H9 (cell line): ENCODE data around the gene AIFM2. TPM values are rescaled to one million over a fixed set of nuclear protein-coding genes. Genes with fewer than 3 reads are reported as not detected.

Experiments used
- DNase-seq: peaks from one replicate; pipeline ENCODE4 v3.0.0-alpha.2; 2017
- H2AFZ ChIP-seq: one replicate; pipeline ENCODE4 v1.6.1; 2013; ENCODE audit warnings: mild to moderate bottlenecking, low read length, control low read depth, moderate library complexity
- H2AK5ac ChIP-seq: 2 replicates; pipeline ENCODE4 v1.6.1; 2013; ENCODE audit warnings: low read length, control low read depth, mixed read lengths; ENCODE audit not compliant: insufficient read length
- H2BK120ac ChIP-seq: one replicate; pipeline ENCODE4 v1.6.1; 2013; ENCODE audit warnings: low read depth, mild to moderate bottlenecking, low read length, control low read depth, inconsistent platforms; ENCODE audit not compliant: poor library complexity, severe bottlenecking
- H2BK12ac ChIP-seq: 2 replicates; pipeline ENCODE4 v1.6.1; 2013; ENCODE audit warnings: low read length, control low read depth, mixed read lengths, low read depth; ENCODE audit not compliant: insufficient read length
- H2BK15ac ChIP-seq: 2 replicates; pipeline ENCODE4 v1.6.1; 2013; ENCODE audit warnings: low read depth, low read length, control low read depth
- H2BK20ac ChIP-seq: one replicate; pipeline ENCODE4 v1.6.1; 2013; ENCODE audit warnings: low read depth, mild to moderate bottlenecking, low read length, control low read depth, inconsistent platforms; ENCODE audit not compliant: poor library complexity, severe bottlenecking
- H2BK5ac ChIP-seq: 2 replicates; pipeline ENCODE4 v1.6.1; 2013; ENCODE audit warnings: low read length, control low read depth, mixed read lengths; ENCODE audit not compliant: insufficient read length
- H3K14ac ChIP-seq: 2 replicates; pipeline ENCODE4 v1.6.1; 2013; ENCODE audit warnings: low read length, control low read depth; ENCODE audit not compliant: insufficient read depth
- H3K18ac ChIP-seq: 2 replicates; pipeline ENCODE4 v1.6.1; 2013; ENCODE audit warnings: low read depth, mild to moderate bottlenecking, mixed read lengths, low read length, control low read depth; ENCODE audit not compliant: insufficient read length
- H3K23ac ChIP-seq: 2 replicates; pipeline ENCODE4 v1.6.1; 2013; ENCODE audit warnings: low read length, control low read depth, mixed read lengths, low read depth; ENCODE audit not compliant: insufficient read length
- H3K23me2 ChIP-seq: 2 replicates; pipeline ENCODE4 v1.6.1; 2013; ENCODE audit warnings: low read depth, mild to moderate bottlenecking, mixed read lengths, low read length, control low read depth; ENCODE audit not compliant: insufficient read length, poor library complexity, severe bottlenecking
- H3K27ac ChIP-seq: 2 replicates; pipeline ENCODE4 v1.5.1; 2013; ENCODE audit warnings: low read length, control low read depth, mixed read lengths, low read depth; ENCODE audit not compliant: insufficient read length
- H3K27me3 ChIP-seq: 2 replicates; pipeline ENCODE4 v1.6.1; 2013; ENCODE audit warnings: low read length, control low read depth, inconsistent platforms; ENCODE audit not compliant: insufficient read depth
- H3K4ac ChIP-seq: 2 replicates; pipeline ENCODE4 v1.6.1; 2013; ENCODE audit warnings: low read depth, mild to moderate bottlenecking, control low read depth, inconsistent platforms, low read length, moderate library complexity
- H3K4me1 ChIP-seq: 2 replicates; pipeline ENCODE4 v1.6.1; 2013; ENCODE audit warnings: low read length, control low read depth, inconsistent platforms; ENCODE audit not compliant: insufficient read depth
- H3K4me2 ChIP-seq: 2 replicates; pipeline ENCODE4 v1.6.1; 2013; ENCODE audit warnings: low read length, control low read depth, mixed read lengths; ENCODE audit not compliant: insufficient read length, insufficient read depth
- H3K56ac ChIP-seq: 2 replicates; pipeline ENCODE4 v1.6.1; 2013; ENCODE audit warnings: low read depth, mild to moderate bottlenecking, mixed read lengths, low read length, control low read depth; ENCODE audit not compliant: insufficient read length
- H3K79me1 ChIP-seq: 2 replicates; pipeline ENCODE4 v1.6.1; 2013; ENCODE audit warnings: low read depth, mild to moderate bottlenecking, moderate library complexity, low read length, control low read depth, inconsistent platforms; ENCODE audit not compliant: insufficient read depth, poor library complexity, severe bottlenecking
- H3K79me2 ChIP-seq: 2 replicates; pipeline ENCODE4 v1.6.1; 2013; ENCODE audit warnings: low read length, control low read depth, inconsistent platforms; ENCODE audit not compliant: insufficient read depth
- H3K9ac ChIP-seq: 2 replicates; pipeline ENCODE4 v1.6.1; 2013; ENCODE audit warnings: low read length, control low read depth, mixed read lengths; ENCODE audit not compliant: insufficient read length; ENCODE audit errors: extremely low read depth
- H3K9me3 ChIP-seq: one replicate; pipeline ENCODE4 v1.6.1; 2013; ENCODE audit warnings: low read depth, low read length, inconsistent platforms; ENCODE audit not compliant: control insufficient read depth
- H3T11ph ChIP-seq: one replicate; pipeline ENCODE4 v1.6.1; 2013; ENCODE audit warnings: mild to moderate bottlenecking, low read length, control low read depth, inconsistent platforms
- H4K20me1 ChIP-seq: one replicate; pipeline ENCODE4 v1.6.1; 2013; ENCODE audit not compliant: control insufficient read depth, insufficient read length, insufficient read depth
- H4K5ac ChIP-seq: 2 replicates; pipeline ENCODE4 v1.6.1; 2013; ENCODE audit warnings: low read depth, mild to moderate bottlenecking, mixed read lengths, low read length, control low read depth; ENCODE audit not compliant: insufficient read length
- H4K8ac ChIP-seq: replicated peaks from 2 replicates; pipeline ENCODE4 v1.6.1; 2013; ENCODE audit warnings: low read length, control low read depth, mixed read lengths, low read depth; ENCODE audit not compliant: insufficient read length
- H4K91ac ChIP-seq: 2 replicates; pipeline ENCODE4 v1.6.1; 2013; ENCODE audit warnings: low read depth, mild to moderate bottlenecking, moderate library complexity, mixed read lengths, low read length, control low read depth; ENCODE audit not compliant: insufficient read length
- H3K27ac Mint-ChIP-seq, 3 experiments: 2 replicates in 2 of 3; 3 replicates in 1 of 3; pipeline ENCODE4 v1.8.0; 2020 to 2021; ENCODE audit warnings: mixed read lengths in 3 of 3, mild to moderate bottlenecking in 1 of 3, moderate library complexity in 1 of 3
- H3K27me3 Mint-ChIP-seq: 2 replicates; pipeline ENCODE4 v1.8.0; 2021; ENCODE audit warnings: low read depth, mild to moderate bottlenecking, moderate library complexity, mixed read lengths
- H3K36me3 Mint-ChIP-seq, 3 experiments: 2 replicates in 2 of 3; 3 replicates in 1 of 3; pipeline ENCODE4 v1.8.0; 2020 to 2021; ENCODE audit warnings: low read depth in 3 of 3, mixed read lengths in 3 of 3; ENCODE audit not compliant: insufficient read depth in 1 of 3
- H3K4me1 Mint-ChIP-seq, 2 experiments: 2 replicates each; pipeline ENCODE4 v1.8.0; 2020; ENCODE audit warnings: mixed read lengths in 2 of 2
- H3K4me3 Mint-ChIP-seq, 2 experiments: 2 replicates in 1 of 2; 3 replicates in 1 of 2; pipeline ENCODE4 v1.8.0; 2020 to 2021; ENCODE audit warnings: mild to moderate bottlenecking in 2 of 2, mixed read lengths in 2 of 2, moderate library complexity in 1 of 2
- H3K9me3 Mint-ChIP-seq, 2 experiments: 2 replicates in 1 of 2; 3 replicates in 1 of 2; pipeline ENCODE4 v1.8.0; 2020; ENCODE audit warnings: mild to moderate bottlenecking in 2 of 2, mixed read lengths in 2 of 2, moderate library complexity in 1 of 2
- WGBS: extraction: QIAGEN DNeasy Blood & Tissue Kit; methylation state at CpG from one replicate; pipeline ENCODE4 v1.1.7; 2013; ENCODE audit warnings: missing lambda C conversion rate, low lambda C conversion rate, mixed read lengths; ENCODE audit not compliant: insufficient read length; ENCODE audit errors: extremely low coverage; 5-methylcytosine and 5-hydroxymethylcytosine counted together
- total RNA-seq: library from RNA; stranded (reverse); gene quantifications from 2 replicates; pipeline ENCODE4 v1.2.1, GENCODE V29; 2021
- TF ChIP-seq, protein P1 (sequence below): fragments of 200-600 bp; sonication (generic); conservative IDR thresholded peaks from 3 replicates; pipeline ENCODE4 v1.8.0; 2021; ENCODE audit warnings: antibody characterized with exemption, mild to moderate bottlenecking

AIFM2 gene
- total RNA-seq, 1 experiment from 2014 or later: 5.3 TPM

DNA sequence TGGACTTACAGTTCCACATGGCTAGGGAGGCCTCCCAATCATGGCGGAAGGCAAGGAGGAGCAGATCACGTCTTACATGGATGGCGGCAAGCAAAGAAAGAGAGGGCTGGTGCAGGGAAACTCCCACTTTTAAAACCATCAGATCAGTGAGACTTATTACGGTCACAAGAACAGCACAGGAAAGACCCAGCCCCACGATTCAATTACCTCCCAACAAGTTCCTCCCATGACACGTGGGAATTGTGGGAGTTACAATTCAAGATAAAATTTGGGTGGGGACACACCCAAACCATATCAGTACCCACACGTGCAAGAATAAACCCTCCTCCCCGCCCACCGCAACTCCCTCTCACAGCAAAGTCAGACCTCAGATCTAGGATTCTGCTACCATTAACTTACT lies 4.5 kb upstream of the AIFM2 start:
- no peak overlapping the region for H3T11ph ChIP-seq
- no peak overlapping the region for H4K5ac ChIP-seq
- H3K14ac ChIP-seq: no peak overlapping the region
- H2BK120ac ChIP-seq: no peak overlapping the region
- H3K27ac Mint-ChIP-seq: no peak overlapping the region
- peaks cover 11 to 12% of the 10 kb centered on the region in 2 experiments for H3K4me1 Mint-ChIP-seq
- H3K27me3 Mint-ChIP-seq: peaks cover 20% of the 10 kb centered on the region
- no peak overlapping the region for H2AK5ac ChIP-seq
- no peak overlapping the region for H4K91ac ChIP-seq
- H2BK15ac ChIP-seq: no peak overlapping the region
- TF ChIP-seq, protein P1, sequence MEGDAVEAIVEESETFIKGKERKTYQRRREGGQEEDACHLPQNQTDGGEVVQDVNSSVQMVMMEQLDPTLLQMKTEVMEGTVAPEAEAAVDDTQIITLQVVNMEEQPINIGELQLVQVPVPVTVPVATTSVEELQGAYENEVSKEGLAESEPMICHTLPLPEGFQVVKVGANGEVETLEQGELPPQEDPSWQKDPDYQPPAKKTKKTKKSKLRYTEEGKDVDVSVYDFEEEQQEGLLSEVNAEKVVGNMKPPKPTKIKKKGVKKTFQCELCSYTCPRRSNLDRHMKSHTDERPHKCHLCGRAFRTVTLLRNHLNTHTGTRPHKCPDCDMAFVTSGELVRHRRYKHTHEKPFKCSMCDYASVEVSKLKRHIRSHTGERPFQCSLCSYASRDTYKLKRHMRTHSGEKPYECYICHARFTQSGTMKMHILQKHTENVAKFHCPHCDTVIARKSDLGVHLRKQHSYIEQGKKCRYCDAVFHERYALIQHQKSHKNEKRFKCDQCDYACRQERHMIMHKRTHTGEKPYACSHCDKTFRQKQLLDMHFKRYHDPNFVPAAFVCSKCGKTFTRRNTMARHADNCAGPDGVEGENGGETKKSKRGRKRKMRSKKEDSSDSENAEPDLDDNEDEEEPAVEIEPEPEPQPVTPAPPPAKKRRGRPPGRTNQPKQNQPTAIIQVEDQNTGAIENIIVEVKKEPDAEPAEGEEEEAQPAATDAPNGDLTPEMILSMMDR: no peak
- H3K9ac ChIP-seq: no peak overlapping the region
- no peak overlapping the region for H2BK5ac ChIP-seq
- H2AFZ ChIP-seq: no peak overlapping the region
- no CpG with 5 or more reads among the region's 9 CpGs for WGBS
- no peaks in the 10 kb centered on the region for H4K20me1 ChIP-seq
- H3K56ac ChIP-seq: no peak overlapping the region
- no peak overlapping the region for H3K18ac ChIP-seq
- H3K9me3 Mint-ChIP-seq: no peaks in the 10 kb centered on the region
- no peak overlapping the region for H3K4me2 ChIP-seq
- no peaks in the 10 kb centered on the region for H3K9me3 ChIP-seq
- H2BK12ac ChIP-seq: no peak overlapping the region
- no peak overlapping the region for H3K4me3 Mint-ChIP-seq
- no peaks in the 10 kb centered on the region for H3K27me3 ChIP-seq
- no peak overlapping the region for H4K8ac ChIP-seq
- H3K4me1 ChIP-seq: no peaks in the 10 kb centered on the region
- H3K4ac ChIP-seq: no peak overlapping the region
- H3K79me1 ChIP-seq: no peaks in the 10 kb centered on the region
- no peaks in the 10 kb centered on the region for H3K79me2 ChIP-seq
- H3K23ac ChIP-seq: no peak overlapping the region
- no peaks in the 10 kb centered on the region for H3K36me3 Mint-ChIP-seq
- H3K27ac ChIP-seq: no peak overlapping the region
- H3K23me2 ChIP-seq: peaks cover 10% of the 10 kb centered on the region
- H2BK20ac ChIP-seq: no peak overlapping the region
- no peak for DNase-seq
